ENCODE results near the gene CRAT. TPM values are rescaled to one million over a fixed set of nuclear protein-coding genes. Genes with fewer than 3 reads are reported as not detected.

CRAT gene
- polyA plus RNA-seq, 1 donor (not counting 4 experiments of a cell fraction or from before 2014, with no cell fraction given), result 6.5 TPM

DNA sequence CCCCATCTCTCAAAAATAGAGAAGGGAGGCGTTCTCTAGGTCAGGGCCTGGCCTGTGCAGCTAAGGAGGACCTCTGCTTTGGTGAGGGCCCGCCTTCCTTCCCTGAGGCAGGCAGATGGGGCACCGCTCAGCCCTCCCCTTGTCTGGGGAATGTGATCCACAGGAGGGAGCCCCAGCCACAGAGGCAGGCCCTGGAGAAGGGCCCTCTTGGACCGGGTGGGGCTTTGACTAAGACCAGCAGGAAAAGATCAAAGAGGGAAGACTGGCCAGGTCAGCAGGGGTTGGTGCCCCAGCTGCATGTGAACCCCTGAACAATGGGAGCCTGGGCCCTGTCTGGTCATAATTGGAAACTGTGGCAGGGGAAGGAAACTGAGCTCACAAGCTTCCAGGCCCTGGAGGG, 22.5 kb upstream of the CRAT start:
- Histone ChIP-seq H4K20me1 (ENCODE audit: control insufficient read depth, extremely low read depth, insufficient read depth, low read length) (no peaks in the 10 kb centered on the region), H3K27ac (ENCODE audit: control insufficient read depth, insufficient read depth, low read length) (no peak overlapping the region), H3K4me2 (ENCODE audit: control insufficient read depth, extremely low read depth, insufficient read depth, low read depth, low read length) (no peak overlapping the region), H3K4me3 (ENCODE audit: control insufficient read depth in 2 of 3, extremely low read depth in 1 of 3, insufficient read depth in 2 of 3, low read depth in 1 of 3, low read length in 3 of 3) (no peak overlapping the region), H3K79me2 (ENCODE audit: control insufficient read depth, insufficient read depth, low read length) (no peaks in the 10 kb centered on the region), H3K9ac (ENCODE audit: control insufficient read depth, extremely low read depth, insufficient read depth, low read length) (no peak overlapping the region), H3K27me3 (ENCODE audit: control insufficient read depth, extremely low read depth, insufficient read depth, low read length) (no peaks in the 10 kb centered on the region), H3K9me1 (ENCODE audit: control insufficient read depth, extremely low read depth, insufficient read depth, low read length) (no peaks in the 10 kb centered on the region), H3K9me3 (ENCODE audit: control insufficient read depth, low read depth, low read length) (no peaks in the 10 kb centered on the region), H3K36me3 (ENCODE audit: control insufficient read depth in 2 of 2, extremely low read depth in 1 of 2, insufficient read depth in 2 of 2, low read length in 2 of 2) (peaks cover 13 to 14% of the 10 kb centered on the region in 2 experiments), H3K4me1 (ENCODE audit: control insufficient read depth, extremely low read depth, insufficient read depth, low read length) (no peaks in the 10 kb centered on the region), H2AFZ (ENCODE audit: control insufficient read depth, low read length) (no peak overlapping the region)
- dilution Hi-C loops (cut with MboI; ENCODE audit: extremely low pct_ligation_motif_present, low sequenced_read_pairs), result no loop called here
- no peak for FAIRE-seq
- DNase-seq (ENCODE audit: low read depth, low spot score), result no peak
- TF ChIP-seq, protein P1, sequence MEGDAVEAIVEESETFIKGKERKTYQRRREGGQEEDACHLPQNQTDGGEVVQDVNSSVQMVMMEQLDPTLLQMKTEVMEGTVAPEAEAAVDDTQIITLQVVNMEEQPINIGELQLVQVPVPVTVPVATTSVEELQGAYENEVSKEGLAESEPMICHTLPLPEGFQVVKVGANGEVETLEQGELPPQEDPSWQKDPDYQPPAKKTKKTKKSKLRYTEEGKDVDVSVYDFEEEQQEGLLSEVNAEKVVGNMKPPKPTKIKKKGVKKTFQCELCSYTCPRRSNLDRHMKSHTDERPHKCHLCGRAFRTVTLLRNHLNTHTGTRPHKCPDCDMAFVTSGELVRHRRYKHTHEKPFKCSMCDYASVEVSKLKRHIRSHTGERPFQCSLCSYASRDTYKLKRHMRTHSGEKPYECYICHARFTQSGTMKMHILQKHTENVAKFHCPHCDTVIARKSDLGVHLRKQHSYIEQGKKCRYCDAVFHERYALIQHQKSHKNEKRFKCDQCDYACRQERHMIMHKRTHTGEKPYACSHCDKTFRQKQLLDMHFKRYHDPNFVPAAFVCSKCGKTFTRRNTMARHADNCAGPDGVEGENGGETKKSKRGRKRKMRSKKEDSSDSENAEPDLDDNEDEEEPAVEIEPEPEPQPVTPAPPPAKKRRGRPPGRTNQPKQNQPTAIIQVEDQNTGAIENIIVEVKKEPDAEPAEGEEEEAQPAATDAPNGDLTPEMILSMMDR (optimal IDR thresholded peaks at IDR 0.05 in 1 of 3, IDR thresholded peaks at IDR 0.05 in 1 of 3, conservative IDR thresholded peaks at IDR 0.05 in 1 of 3; ENCODE audit: extremely low read depth in 1 of 3, insufficient read depth in 2 of 3, low read length in 3 of 3), result no peak
- TF ChIP-seq EZH2 (IDR thresholded peaks at IDR 0.05; ENCODE audit: low read length), result no peak

DNA sequence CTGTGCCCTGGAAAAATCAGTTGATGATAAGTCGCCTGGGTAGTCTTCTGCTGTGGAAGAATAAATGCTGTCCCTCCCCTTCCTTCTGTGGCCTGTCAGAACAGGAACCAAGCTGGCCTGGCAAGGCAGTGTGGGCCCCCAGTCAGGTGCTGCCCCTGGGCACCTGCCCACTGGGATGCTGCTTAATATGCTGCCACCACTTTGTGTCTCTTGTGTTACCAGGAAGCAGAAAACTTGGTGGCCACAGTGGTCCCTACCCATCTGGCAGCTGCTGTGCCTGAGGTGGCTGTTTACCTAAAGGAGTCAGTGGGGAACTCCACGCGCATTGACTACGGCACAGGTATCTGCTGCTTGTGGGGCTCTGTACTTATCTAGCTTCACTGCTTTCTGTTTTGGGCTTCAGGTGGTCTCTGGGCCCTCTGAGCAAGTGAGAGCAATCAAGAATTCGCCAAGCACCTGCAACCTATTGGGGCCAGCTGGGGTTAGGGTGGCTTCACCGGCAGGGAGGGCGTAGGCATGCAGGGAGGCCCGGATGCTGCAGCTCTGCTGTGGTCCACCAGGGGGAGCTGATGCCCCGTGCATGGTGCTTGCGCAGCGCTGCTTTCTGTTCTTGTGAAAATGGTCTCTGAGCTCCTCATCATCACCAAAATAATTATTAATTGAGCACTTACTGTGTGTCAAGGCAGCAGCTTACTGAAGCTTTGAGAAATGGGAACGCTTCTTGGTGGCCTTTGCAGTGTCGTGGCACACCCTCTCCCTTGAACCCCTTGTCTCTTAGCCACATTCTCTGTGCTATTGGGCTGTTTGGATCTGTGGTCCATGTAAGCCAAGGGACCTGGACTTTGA, 20.9 kb upstream of the CRAT start:
- no peak overlapping the region for H2AFZ ChIP-seq (ENCODE audit: control insufficient read depth, low read length)
- H3K4me3 ChIP-seq (ENCODE audit: control insufficient read depth in 2 of 3, extremely low read depth in 1 of 3, insufficient read depth in 2 of 3, low read depth in 1 of 3, low read length in 3 of 3), result no peak overlapping the region
- H4K20me1 ChIP-seq (ENCODE audit: control insufficient read depth, extremely low read depth, insufficient read depth, low read length), result no peaks in the 10 kb centered on the region
- H3K4me2 ChIP-seq (ENCODE audit: control insufficient read depth, extremely low read depth, insufficient read depth, low read depth, low read length), result no peak overlapping the region
- no peak overlapping the region for H3K27ac ChIP-seq (ENCODE audit: control insufficient read depth, insufficient read depth, low read length)
- TF ChIP-seq, protein P1 (optimal IDR thresholded peaks at IDR 0.05 in 1 of 3, IDR thresholded peaks at IDR 0.05 in 1 of 3, conservative IDR thresholded peaks at IDR 0.05 in 1 of 3; ENCODE audit: extremely low read depth in 1 of 3, insufficient read depth in 2 of 3, low read length in 3 of 3), result peak; percentile 98 to 99 (median 99)
- TF ChIP-seq EZH2 (IDR thresholded peaks at IDR 0.05; ENCODE audit: low read length), result no peak
- no peaks in the 10 kb centered on the region for H3K79me2 ChIP-seq (ENCODE audit: control insufficient read depth, insufficient read depth, low read length)
- H3K27me3 ChIP-seq (ENCODE audit: control insufficient read depth, extremely low read depth, insufficient read depth, low read length), result no peaks in the 10 kb centered on the region
- no peaks in the 10 kb centered on the region for H3K9me1 ChIP-seq (ENCODE audit: control insufficient read depth, extremely low read depth, insufficient read depth, low read length)
- DNase-seq (ENCODE audit: low read depth, low spot score) (no peak), FAIRE-seq (peak; percentile 64)
- H3K9me3 ChIP-seq (ENCODE audit: control insufficient read depth, low read depth, low read length), result no peaks in the 10 kb centered on the region
- H3K36me3 ChIP-seq (ENCODE audit: control insufficient read depth in 2 of 2, extremely low read depth in 1 of 2, insufficient read depth in 2 of 2, low read length in 2 of 2), result peaks cover 19 to 20% of the 10 kb centered on the region in 2 experiments
- dilution Hi-C loops (cut with MboI; ENCODE audit: extremely low pct_ligation_motif_present, low sequenced_read_pairs), result no loop called here
- no peaks in the 10 kb centered on the region for H3K4me1 ChIP-seq (ENCODE audit: control insufficient read depth, extremely low read depth, insufficient read depth, low read length)
- no peak overlapping the region for H3K9ac ChIP-seq (ENCODE audit: control insufficient read depth, extremely low read depth, insufficient read depth, low read length)

All from keratinocyte (primary cell).